Measurements from ENCODE around the gene NUAK1. TPM values are rescaled to one million over a fixed set of nuclear protein-coding genes. Genes with fewer than 3 reads are reported as not detected.

The NUAK1 gene
- total RNA-seq, 4 donors from 2014 or later, result 0.75 to 14.7 (median 3.5) TPM

- Histone ChIP-seq H3K36me3 (no peaks in the 10 kb centered on the region), H3K27me3 (no peaks in the 10 kb centered on the region), H3K9me3 (no peaks in the 10 kb centered on the region), H3K27ac (peak overlapping the region; percentile 43 to 61 (median 56)), H3K4me3 (no peak overlapping the region), H3K4me1 (peaks cover 0 to 44% (median 12%) of the 10 kb centered on the region in 4 donors)
- TF ChIP-seq POLR2A (IDR thresholded peaks at IDR 0.05) (no peak), EP300 (IDR thresholded peaks at IDR 0.05; ENCODE audit: low read depth) (no peak), POLR2AphosphoS5 (IDR thresholded peaks at IDR 0.05) (peak in 1 of 3 donors; percentile 13)
- TF ChIP-seq, protein P1, sequence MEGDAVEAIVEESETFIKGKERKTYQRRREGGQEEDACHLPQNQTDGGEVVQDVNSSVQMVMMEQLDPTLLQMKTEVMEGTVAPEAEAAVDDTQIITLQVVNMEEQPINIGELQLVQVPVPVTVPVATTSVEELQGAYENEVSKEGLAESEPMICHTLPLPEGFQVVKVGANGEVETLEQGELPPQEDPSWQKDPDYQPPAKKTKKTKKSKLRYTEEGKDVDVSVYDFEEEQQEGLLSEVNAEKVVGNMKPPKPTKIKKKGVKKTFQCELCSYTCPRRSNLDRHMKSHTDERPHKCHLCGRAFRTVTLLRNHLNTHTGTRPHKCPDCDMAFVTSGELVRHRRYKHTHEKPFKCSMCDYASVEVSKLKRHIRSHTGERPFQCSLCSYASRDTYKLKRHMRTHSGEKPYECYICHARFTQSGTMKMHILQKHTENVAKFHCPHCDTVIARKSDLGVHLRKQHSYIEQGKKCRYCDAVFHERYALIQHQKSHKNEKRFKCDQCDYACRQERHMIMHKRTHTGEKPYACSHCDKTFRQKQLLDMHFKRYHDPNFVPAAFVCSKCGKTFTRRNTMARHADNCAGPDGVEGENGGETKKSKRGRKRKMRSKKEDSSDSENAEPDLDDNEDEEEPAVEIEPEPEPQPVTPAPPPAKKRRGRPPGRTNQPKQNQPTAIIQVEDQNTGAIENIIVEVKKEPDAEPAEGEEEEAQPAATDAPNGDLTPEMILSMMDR (IDR thresholded peaks at IDR 0.05), result no peak
- in situ Hi-C loops (cut with MboI; ENCODE audit: low pct_ligation_motif_present in 1 of 4, low pct_unique_long_range_greater_than_20kb in 1 of 4, low sequenced_read_pairs in 3 of 4) (no loop called here), intact Hi-C loops (cut with DNase I; ENCODE audit: low total_unique reads) (no loop called here)
- 37 to 53% methylated on average over 4 to 10 of the region's 10 CpGs for WGBS, 2 donors (ENCODE audit: low coverage in 1 of 2)
- DNase-seq, result peak; percentile 34
Measured at GRCh38 chr12:106123551-106124081, 15.1 kb downstream of the NUAK1 start.

DNA sequence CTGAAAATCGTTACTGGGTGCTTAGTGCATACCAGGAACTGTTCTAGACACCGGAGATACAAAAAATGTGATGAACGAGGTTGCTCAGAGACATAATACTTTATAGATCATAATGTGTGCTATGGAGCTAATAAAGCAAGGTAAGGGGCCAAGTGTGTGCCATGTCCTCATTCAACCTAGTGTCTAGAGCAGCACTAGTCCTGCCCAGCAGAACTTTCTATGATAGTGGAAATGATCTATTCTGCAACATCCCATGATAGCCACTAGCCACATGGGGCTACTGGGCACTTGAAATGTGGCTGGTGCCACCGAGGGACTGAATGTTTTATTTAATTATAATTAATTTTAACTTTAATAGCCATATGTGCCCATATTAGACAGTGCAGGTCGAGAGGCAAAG is 15.6 kb downstream of the NUAK1 start:
- Histone ChIP-seq H3K36me3 (no peaks in the 10 kb centered on the region), H3K27me3 (no peaks in the 10 kb centered on the region), H3K9me3 (no peaks in the 10 kb centered on the region), H3K4me1 (peaks cover 3 to 44% (median 12%) of the 10 kb centered on the region in 4 donors), H3K27ac (peak overlapping the region; percentile 43 to 61 (median 56)), H3K4me3 (no peak overlapping the region)
- intact Hi-C loops (cut with DNase I; ENCODE audit: low total_unique reads), result no loop called here
- in situ Hi-C loops (cut with MboI; ENCODE audit: low pct_ligation_motif_present in 1 of 4, low pct_unique_long_range_greater_than_20kb in 1 of 4, low sequenced_read_pairs in 3 of 4), result no loop called here
- TF ChIP-seq POLR2AphosphoS5 (IDR thresholded peaks at IDR 0.05), result no peak
- no peak for TF ChIP-seq POLR2A (IDR thresholded peaks at IDR 0.05)
- TF ChIP-seq, protein P1 (IDR thresholded peaks at IDR 0.05), result no peak
- no peak for TF ChIP-seq EP300 (IDR thresholded peaks at IDR 0.05; ENCODE audit: low read depth)
- DNase-seq, result no peak
- 65 to 69% methylated on average over 5 of the region's 5 CpGs for WGBS, 2 donors (ENCODE audit: low coverage in 1 of 2)

DNA sequence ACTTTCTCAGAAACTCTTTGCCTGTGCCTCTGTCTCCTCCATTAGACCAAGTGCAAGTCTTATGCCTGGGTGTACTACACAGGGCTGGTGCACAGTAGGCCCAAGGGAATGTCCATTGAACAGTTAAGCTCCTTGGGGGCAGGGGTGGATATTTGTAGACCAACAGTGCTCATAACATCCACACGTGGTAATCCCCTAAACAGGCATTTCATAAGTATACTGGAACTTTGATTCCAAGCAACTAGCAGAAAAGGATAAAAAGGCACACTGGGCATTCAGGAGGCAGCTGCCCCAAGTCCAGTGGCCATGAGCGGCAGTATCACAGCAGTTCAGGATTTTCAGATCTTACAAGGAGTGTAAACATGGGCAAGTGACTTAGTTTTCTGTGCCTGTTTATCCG is 16.8 kb downstream of the NUAK1 start:
- TF ChIP-seq, protein P1 (IDR thresholded peaks at IDR 0.05), result no peak
- TF ChIP-seq EP300 (IDR thresholded peaks at IDR 0.05; ENCODE audit: low read depth) (no peak), POLR2AphosphoS5 (IDR thresholded peaks at IDR 0.05) (no peak), POLR2A (IDR thresholded peaks at IDR 0.05) (no peak)

DNA sequence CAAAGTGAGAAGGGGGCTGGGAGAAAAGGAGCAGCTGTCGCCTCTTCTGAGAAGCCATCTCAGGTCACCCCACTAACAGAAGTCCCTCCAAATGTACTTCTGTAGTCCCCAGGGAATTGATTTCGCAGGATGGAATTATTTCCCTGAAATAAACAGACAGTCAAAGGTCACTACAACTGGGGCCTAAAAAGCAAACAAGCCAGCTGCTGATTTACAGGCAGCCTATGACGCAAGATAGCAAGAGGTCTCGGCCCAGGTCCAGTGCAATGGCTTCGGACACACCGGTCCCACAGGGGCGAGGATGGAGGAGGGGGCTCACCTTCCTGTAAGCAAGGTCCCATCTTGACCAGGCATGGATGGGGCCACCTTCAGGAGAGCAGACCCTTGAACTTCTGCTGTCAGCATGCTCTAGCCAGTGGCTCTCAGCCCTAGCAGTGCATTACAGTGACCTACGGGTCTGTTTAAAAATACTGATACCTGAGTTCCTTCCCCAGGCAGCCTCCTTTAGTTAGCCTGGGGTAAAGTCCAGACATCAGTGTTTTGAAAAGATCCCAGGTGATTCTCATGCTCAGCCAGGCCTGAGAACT is 18.1 kb downstream of the NUAK1 start:
- Histone ChIP-seq H3K4me3 (no peak overlapping the region), H3K4me1 (peaks cover 3 to 32% (median 9%) of the 10 kb centered on the region in 4 donors), H3K27me3 (no peaks in the 10 kb centered on the region), H3K36me3 (no peaks in the 10 kb centered on the region), H3K9me3 (no peaks in the 10 kb centered on the region), H3K27ac (peak overlapping the region; percentile 3 to 48 (median 27))
- in situ Hi-C loops (cut with MboI; ENCODE audit: low pct_ligation_motif_present in 1 of 4, low pct_unique_long_range_greater_than_20kb in 1 of 4, low sequenced_read_pairs in 3 of 4) (no loop called here), intact Hi-C loops (cut with DNase I; ENCODE audit: low total_unique reads) (no loop called here)
- TF ChIP-seq POLR2AphosphoS5 (IDR thresholded peaks at IDR 0.05) (peak in 2 of 3 donors; percentile 44 to 57), POLR2A (IDR thresholded peaks at IDR 0.05) (no peak), EP300 (IDR thresholded peaks at IDR 0.05; ENCODE audit: low read depth) (peak; percentile 43)
- peak; percentile 31 for DNase-seq
- 46% methylated on average over 8 of the region's 8 CpGs; no CpG with 5 or more reads in 1 of the 2 donors for WGBS, 2 donors (ENCODE audit: low coverage in 1 of 2)

More for the DNA sequence above, 16.8 kb downstream of the NUAK1 start:
- WGBS, 2 donors (ENCODE audit: low coverage in 1 of 2), result 80 to 82% methylated on average over 1 to 3 of the region's 3 CpGs
- peaks cover 3 to 42% (median 9%) of the 10 kb centered on the region in 4 donors for H3K4me1 ChIP-seq
- DNase-seq, result no peak
- H3K4me3 ChIP-seq, result no peak overlapping the region
- no peaks in the 10 kb centered on the region for H3K36me3 ChIP-seq
- peak overlapping the region in 2 of 4 donors; percentile 48 to 58 for H3K27ac ChIP-seq
- intact Hi-C loops (cut with DNase I; ENCODE audit: low total_unique reads), result no loop called here
- no peaks in the 10 kb centered on the region for H3K9me3 ChIP-seq
- in situ Hi-C loops (cut with MboI; ENCODE audit: low pct_ligation_motif_present in 1 of 4, low pct_unique_long_range_greater_than_20kb in 1 of 4, low sequenced_read_pairs in 3 of 4), result no loop called here
- H3K27me3 ChIP-seq, result no peaks in the 10 kb centered on the region
